LoVo (cell line): ENCODE data around the gene STRBP.
"Not testable (repeated sequence)": the region's sequence is repeated elsewhere in the genome, so short reads cannot be mapped to it uniquely, and the experiment has no call there.

ENCODE experiments used
- DNase-seq: peaks from one replicate; pipeline ENCODE4 v3.0.0-alpha.2; 2016; ENCODE audit warnings: low spot score

Gene STRBP

DNA sequence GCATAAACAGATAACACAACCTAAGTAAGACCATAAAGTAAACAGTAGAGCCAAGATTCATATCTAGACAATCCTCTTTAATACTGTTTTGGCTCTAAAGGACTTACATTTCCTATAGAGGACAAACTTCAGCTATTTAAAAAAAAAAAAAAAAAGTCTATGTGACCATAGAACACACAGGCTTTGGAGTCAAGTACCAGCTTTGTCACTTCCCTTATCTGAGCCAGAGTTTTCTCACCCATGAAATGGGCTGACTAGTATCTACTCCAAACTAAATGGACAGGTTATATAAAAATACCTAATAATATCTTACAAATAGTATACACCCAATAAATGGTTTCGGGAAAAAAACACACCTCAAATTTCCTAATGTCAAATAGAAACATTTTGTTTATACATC is 81.3 kb downstream of the STRBP start:
- no peak for DNase-seq

GRCh38 chr9:123186029-123186428 is 82.4 kb downstream of the STRBP start:
- not testable (repeated sequence) for DNase-seq

DNA sequence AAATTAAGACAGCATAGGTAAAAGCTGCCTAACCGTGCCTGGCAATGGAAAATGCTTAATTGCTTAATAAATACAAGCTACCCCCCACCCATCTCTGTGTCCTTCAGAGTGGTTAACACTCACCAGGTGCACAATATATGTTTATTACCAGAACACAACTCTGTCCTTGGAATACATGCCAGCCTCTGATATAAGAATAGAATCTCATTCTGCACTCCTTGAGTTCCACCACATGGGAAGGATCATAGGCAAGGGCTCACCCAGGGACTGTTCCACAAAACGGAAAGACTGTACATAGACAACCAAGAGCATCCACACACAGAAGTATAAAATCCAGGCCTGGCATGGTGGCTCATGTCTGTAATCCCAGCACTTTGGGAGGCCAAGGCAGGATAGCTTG is 91.4 kb downstream of the STRBP start:
- DNase-seq = no peak

DNA sequence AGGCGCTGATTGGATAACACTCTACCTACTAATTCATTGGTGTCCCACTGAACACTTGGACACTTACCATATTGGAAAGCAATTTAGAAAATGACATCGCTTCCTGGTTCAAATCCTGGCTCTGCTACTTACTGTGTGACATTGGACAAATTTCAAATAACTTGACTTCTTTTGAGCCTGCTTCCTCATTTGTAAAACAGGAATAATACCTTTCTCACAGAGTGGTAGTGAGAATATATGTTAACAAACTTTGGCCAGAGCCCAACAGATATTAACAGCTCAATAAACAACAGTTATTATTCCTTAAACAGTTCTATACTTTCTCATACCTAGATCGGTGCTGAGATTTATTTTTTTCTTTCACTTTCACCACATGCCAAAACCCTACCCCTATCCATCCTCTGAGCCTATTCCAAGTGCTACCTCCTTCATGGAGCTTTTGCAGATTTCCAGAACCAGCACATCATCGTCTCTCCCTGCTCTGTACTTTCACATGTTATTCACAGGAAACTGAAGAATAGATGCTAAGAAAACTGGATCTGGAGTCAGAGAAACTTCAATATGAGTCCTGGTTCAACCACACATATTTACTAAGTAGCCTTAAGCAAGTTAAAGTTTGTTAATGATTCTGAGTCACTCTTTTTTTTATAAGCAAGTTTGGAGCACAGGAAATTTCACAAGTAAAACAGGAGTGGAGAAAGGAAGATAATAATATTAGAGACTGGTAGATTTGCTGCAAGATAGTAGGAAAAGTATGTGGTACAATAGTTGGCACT is 92.3 kb downstream of the STRBP start:
- DNase-seq = no peak

DNA sequence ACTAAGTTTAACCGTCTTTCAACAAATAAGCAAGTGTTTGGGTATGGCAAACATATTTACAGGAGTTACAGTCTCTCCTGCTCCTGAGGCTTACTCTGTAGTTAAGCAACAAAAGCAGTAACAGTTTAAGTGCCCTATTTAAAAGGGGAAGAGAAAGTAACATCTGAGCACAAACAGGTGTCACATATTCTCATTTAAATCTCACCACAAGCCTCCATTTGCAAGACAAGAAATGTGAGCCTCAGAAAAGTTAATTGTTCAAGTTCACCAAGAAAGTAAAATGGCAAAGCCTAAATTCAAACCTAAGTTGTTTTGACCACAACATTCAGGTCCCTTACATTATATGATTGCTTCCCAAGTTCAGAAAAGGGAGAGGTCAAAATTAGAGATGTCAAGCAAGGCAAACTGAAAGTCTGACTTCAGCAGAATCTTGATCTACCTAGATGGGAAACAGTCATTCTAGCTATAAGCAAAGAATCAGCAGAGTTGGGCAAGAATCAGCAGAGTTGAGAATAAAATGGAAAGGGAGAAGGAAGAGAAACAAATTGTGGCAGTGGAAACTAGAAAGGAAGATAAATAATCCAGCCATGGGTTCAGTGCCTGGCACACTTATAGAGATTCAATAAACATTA is 93.4 kb downstream of the STRBP start:
- no peak for DNase-seq

DNA sequence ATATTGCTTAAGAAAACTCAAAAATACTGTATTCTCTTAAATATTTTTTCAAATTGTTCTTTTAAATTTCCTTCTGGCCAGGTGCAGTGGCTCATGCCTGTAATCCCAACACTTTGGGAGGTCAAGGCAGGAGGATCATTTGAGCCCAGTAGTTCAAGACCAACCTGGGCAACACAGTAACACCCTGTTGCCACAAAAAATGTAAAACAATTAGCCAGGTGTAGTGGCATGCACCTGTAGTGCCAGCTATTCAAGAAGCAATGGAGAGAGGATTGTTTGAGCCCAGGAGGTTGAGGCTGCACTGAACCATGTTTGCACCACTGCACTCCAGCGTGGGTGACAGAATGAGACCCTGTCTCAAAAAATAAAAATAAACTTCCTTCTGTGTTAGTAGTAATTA is 94.3 kb downstream of the STRBP start:
- no peak for DNase-seq

GRCh38 chr9:123169926-123170325 is 98.5 kb downstream of the STRBP start:
- DNase-seq = no peak

GRCh38 chr9:123168586-123168985 is 99.8 kb downstream of the STRBP start:
- DNase-seq = no peak

DNA sequence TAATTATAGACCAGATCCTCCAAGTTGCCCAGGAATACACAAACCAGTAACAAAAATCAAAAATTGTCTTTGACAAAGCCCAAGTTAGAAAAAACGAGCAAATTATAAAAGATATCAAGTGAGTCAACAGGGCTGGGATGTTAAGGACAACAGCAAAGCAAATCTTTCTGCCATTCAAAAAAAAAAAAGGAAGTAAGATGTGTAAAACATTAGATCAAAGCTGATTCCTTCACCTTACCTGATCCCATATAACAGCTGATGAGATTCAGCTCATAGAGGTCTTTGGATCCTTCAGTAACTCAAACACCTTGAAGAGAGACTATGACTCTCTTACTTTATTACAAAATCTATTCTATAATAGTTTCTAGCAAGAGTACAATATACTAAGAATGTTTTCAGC is 100.9 kb downstream of the STRBP start:
- DNase-seq = no peak

DNA sequence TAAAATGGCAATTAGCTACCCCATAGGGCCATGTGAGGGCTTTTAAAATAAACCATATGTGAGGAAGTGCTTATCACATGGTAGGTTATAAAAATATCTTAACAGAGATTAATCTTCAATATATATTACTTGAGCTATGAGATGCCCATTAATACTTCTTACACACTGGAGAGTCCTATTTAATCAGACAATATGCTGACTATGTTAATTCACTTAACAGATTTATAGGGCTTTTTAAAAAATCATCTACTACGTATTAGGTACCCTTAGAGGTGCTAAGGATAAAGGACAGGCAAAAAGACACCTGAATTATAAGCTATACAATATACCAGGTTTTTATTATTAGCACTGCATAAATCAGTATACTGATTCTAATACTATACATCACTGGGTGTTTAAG is 102.6 kb downstream of the STRBP start:
- no peak for DNase-seq

DNA sequence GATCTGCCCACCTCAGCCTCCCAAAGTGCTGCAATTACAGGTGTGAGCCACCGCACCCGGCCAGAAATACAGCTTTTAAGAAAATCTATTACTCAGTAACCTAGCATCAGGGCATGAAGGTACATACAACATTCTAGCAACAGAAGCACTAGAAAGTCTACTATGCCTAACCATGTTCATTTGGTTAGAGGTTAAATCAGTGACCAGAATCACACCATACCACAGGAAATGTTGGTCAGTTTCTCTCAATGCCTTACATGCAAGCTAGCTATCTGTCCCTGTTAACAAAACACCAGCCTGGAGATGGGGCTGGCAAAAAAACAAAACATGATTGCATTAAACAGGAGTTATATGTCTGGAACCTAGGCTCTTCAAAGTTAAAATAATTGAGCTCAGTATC is 104.1 kb downstream of the STRBP start:
- no peak for DNase-seq

- DNase-seq = no peak
Measured at GRCh38 chr9:123162791-123163345, 105.5 kb downstream of the STRBP start.

DNA sequence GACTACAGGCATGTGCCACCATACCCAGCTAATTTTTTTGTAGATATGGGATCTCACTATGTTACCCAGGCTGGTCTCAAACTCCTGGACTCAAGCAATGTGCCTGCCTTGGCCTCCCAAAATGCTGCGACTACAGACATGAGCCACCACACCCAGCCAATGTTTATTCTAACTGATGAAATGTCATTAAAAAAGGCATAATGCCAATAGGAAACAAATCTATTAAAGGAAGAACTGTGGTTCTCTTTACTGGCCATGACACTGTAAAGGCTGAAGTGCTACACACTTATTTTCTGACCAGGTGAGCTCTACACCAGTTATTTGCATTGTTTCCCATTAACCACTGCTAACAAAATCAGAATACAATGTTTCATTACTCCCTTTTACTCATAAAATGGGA is 106.0 kb downstream of the STRBP start:
- DNase-seq = no peak

- no peak for DNase-seq
Measured at GRCh38 chr9:123157221-123157620, 111.2 kb downstream of the STRBP start.

DNA sequence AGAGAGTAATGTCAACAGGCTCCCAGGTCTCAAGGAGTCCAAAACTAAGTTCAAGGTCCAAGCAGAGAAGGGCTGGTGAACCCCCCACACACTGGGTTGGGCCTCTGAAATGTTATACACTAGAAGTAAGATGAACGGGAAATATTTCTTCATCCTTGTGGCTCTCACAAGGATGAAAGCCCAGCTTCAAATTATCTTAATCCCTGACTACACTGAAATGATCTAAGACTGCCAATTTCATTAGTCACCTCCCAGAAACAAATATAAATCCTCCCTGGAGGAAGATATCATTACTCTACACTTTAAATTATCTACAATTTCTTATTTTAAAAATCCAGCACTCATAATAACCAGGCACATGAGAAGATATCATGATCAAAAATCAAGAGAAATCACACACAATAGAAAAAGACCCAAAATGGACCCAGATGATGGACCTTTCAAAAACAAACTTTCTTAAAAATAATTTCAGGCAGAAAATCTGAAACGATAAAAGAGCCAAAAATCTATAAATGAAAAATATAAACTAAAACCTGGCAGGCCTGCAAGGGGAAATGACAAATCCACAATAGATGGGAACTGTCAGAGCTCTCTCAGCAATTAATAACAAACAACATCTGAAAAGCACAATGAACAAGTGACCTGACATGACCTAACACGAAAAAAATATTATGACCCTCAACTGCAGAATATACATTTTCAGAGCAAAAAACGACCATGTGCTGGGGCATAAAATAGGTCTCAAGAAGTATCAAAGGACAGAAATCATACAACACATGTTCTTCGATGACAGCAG is 117.5 kb downstream of the STRBP start:
- no peak for DNase-seq

- no peak for DNase-seq
Measured at GRCh38 chr9:123149067-123149466, 119.3 kb downstream of the STRBP start.

GRCh38 chr9:123138163-123138562 is 130.2 kb downstream of the STRBP start:
- no peak for DNase-seq

GRCh38 chr9:123135430-123135829 is 133.0 kb downstream of the STRBP start:
- no peak for DNase-seq

DNA sequence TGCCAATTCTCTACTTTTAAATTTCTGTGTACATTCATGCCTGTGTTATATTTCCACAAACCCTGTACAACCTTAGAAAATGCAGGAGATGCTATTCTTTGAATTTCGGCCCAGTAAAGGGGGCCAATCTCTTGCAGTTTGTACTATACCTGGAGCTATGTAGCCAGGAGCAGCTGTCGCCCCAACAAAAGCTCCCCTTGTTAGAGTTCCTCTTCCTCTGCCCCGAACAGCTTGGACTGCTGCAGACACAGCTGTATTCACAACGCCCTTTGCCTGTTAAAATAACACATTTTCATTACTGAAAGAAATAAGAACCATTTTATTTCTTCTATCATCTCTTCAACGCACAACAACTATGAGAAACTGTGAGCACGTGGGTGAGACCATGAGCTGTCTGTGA is 135.7 kb downstream of the STRBP start:
- no peak for DNase-seq

- no peak for DNase-seq
Measured at GRCh38 chr9:123131993-123132392, 136.4 kb downstream of the STRBP start.

- DNase-seq = no peak
Measured at GRCh38 chr9:123131258-123131657, 137.1 kb downstream of the STRBP start.

DNA sequence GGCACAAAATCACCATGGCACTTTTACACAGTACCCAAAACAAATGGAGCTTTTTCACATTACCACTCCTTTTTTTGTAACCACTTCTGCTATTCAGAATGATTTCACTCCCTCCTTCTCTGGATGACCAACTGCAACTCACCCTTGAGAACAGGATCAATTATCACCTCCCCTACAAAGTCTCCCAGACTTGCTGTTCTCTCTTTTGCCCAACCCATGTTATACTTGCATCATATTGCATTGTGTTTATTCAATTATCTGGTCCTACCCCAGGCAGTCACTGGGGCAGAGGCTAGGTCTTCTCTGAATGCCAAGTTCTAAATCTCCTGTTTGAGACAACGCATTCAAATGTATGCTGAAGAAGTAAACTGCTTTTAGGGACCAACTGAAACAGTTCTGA is 139.0 kb downstream of the STRBP start:
- DNase-seq = no peak

GRCh38 chr9:123128591-123128990 is 139.8 kb downstream of the STRBP start:
- DNase-seq = no peak
